ENCODE measurements around the gene RPS6KA4.

RPS6KA4 gene

DNA sequence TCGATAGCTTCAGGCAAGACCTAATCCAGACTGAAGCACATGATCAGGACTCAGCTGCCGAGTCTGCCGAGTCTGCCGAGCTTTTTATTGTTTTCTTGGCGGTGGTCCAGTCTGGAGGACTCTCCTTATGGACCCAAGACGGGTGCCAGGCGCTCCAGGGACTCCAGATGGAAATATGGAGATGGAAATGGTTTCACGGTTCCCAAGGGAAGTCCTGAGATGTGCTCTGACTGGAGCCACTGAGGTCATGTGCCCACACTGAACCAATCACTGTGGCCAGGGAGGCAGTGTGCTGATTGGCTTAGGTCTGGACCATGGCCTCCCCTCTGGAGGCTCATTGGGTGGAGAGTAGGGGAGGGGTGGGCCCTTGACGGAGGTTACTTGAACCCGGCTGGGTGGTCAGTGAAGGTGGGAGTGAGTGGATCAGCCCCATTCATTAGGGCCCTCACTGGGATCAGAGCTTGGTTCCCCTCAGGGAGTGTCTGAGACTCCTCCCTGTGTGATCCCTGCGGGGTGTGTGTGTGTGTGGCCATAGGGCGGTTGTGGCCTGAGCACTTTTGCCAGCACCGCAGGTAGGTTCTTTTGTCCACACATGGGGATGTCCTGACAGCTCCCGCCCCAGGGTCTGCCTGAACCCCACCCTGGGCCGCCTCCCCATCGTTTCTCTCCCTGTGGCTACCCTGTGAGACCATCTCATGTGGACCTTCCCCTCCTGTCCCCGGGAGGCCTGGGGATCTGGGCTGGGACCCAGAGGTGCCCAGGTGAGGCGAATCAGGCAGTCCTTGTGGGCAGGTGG lies 14.0 kb downstream of the RPS6KA4 start:
- in situ Hi-C loops (cut with MboI; ENCODE audit: low sequenced_read_pairs), result no loop called here

DNA sequence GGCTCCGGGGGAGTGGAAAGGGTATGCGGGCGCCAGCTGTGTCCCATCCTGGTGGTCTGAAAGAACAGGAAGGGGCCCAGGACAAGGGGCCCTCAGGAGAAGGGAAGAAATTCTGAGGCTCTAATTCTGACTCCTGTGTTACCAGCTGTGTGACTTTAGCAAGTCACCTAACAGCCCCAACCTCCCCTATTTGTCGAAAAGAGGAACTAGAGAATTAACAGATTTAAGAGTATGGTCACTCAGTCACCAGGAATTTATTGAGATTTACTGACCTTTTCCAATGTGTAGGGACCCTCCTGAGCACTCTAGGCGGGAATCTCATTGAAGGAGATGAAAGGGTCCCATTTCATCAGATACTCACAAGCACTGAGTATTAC lies 14.6 kb downstream of the RPS6KA4 start:
- Histone ChIP-seq H3K27me3 (ENCODE audit: low read depth) (no peaks in the 10 kb centered on the region), H3K36me3 (replicated peaks) (no peaks in the 10 kb centered on the region), H3K9me3 (no peaks in the 10 kb centered on the region), H3K4me3 (peak overlapping the region; percentile 14), H3K4me1 (no peaks in the 10 kb centered on the region)
- no peak for DNase-seq (ENCODE audit: low spot score in 2 of 2)
- in situ Hi-C loops (cut with MboI; ENCODE audit: low sequenced_read_pairs), result no loop called here

More for the DNA sequence above, 14.0 kb downstream of the RPS6KA4 start:
- Histone ChIP-seq H3K36me3 (replicated peaks) (no peaks in the 10 kb centered on the region; the same call in 1 of the 2 replicates), H3K9me3 (no peaks in the 10 kb centered on the region), H3K4me1 (no peaks in the 10 kb centered on the region), H3K27me3 (ENCODE audit: low read depth) (no peaks in the 10 kb centered on the region), H3K4me3 (peak overlapping the region; percentile 14)
- peak; percentile 32 to 78 for DNase-seq (ENCODE audit: low spot score in 2 of 2)

DNA sequence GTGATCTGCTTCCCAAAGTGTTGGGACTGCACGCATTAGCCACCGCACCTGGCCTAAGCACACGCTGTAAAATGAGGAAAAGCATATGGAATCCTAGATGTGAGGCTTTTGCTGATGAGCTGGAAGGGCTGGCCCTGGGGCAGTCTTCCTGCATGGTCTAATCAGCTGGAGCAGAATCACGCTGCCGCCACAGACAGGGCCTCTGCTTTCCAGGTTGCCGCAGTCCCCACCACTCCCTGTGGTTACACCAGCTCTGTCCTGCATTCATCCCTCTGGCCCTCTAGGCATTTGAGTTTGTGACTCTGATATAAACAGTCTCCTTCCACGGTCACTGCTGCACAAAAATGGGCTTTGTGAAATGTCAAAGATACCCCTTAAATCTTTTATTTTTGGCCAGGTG lies 17.1 kb downstream of the RPS6KA4 start:
- no peak overlapping the region for H3K4me3 ChIP-seq
- no peaks in the 10 kb centered on the region for H3K9me3 ChIP-seq
- in situ Hi-C loops (cut with MboI; ENCODE audit: low sequenced_read_pairs), result no loop called here
- DNase-seq (ENCODE audit: low spot score in 2 of 2), result no peak
- H3K4me1 ChIP-seq, result no peaks in the 10 kb centered on the region
- H3K36me3 ChIP-seq (replicated peaks), result no peaks in the 10 kb centered on the region
- no peaks in the 10 kb centered on the region for H3K27me3 ChIP-seq (ENCODE audit: low read depth)

DNA sequence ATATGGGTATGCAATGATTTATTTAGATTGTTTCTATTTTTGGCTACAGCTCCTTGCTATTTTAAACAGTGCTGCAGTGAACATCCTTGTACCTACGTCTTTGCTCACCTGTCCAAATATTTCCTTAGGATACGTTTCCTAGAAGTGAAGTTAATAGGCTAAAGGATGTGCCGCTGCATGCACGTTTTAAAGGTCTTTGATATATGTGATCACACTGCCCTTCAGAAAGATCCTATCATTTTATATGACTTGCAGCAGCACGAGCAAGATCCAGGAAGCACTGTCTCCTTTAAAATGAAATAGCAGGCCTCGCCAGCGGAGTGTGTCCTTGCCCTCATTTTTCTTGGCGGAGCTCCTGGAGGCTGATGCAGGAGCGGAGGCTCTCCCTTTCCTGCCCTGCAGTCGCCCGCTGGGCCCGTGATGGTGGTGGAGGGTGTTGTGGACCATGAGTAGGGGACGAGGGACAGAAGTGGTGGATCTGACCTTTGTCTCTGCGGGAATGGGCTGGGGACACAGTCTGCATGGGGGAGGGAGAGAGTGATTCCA lies 19.4 kb downstream of the RPS6KA4 start:
- no peaks in the 10 kb centered on the region for H3K4me1 ChIP-seq
- H3K4me3 ChIP-seq, result no peak overlapping the region
- H3K36me3 ChIP-seq (replicated peaks), result no peaks in the 10 kb centered on the region
- no peaks in the 10 kb centered on the region for H3K9me3 ChIP-seq
- 0 out of 2 replicates have a peak, but pooled peaks cover 2% of the 10 kb centered on the region for H3K27me3 ChIP-seq (ENCODE audit: low read depth)
- DNase-seq (ENCODE audit: low spot score in 2 of 2), result no peak
- in situ Hi-C loops (cut with MboI; ENCODE audit: low sequenced_read_pairs), result no loop called here

DNA sequence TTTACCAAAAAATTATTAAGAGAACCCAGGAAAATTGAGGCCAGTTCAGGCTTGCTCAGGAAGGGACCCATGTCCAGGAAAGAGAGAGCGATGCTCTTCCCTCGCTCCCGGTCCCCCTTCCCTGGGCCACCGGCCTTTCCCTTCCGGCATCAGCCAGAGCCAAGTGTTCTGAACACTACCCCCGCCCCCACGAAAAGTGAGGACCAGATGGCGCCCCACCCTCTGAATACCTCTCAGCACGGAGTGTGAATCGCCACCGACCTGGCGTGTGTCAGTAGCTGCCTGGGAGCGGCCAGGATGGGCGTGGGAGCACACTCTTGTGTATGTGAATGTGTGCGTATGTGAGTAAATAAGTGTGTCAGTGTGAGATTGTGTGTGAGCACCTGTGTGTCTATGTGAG lies 20.2 kb downstream of the RPS6KA4 start:
- no peaks in the 10 kb centered on the region for H3K36me3 ChIP-seq (replicated peaks)
- no peaks in the 10 kb centered on the region for H3K4me1 ChIP-seq
- H3K9me3 ChIP-seq, result no peaks in the 10 kb centered on the region
- 0 out of 2 replicates have a peak, but pooled peaks cover 2% of the 10 kb centered on the region for H3K27me3 ChIP-seq (ENCODE audit: low read depth)
- H3K4me3 ChIP-seq, result no peak overlapping the region
- no peak for DNase-seq (ENCODE audit: low spot score in 2 of 2)
- in situ Hi-C loops (cut with MboI; ENCODE audit: low sequenced_read_pairs), result no loop called here

DNA sequence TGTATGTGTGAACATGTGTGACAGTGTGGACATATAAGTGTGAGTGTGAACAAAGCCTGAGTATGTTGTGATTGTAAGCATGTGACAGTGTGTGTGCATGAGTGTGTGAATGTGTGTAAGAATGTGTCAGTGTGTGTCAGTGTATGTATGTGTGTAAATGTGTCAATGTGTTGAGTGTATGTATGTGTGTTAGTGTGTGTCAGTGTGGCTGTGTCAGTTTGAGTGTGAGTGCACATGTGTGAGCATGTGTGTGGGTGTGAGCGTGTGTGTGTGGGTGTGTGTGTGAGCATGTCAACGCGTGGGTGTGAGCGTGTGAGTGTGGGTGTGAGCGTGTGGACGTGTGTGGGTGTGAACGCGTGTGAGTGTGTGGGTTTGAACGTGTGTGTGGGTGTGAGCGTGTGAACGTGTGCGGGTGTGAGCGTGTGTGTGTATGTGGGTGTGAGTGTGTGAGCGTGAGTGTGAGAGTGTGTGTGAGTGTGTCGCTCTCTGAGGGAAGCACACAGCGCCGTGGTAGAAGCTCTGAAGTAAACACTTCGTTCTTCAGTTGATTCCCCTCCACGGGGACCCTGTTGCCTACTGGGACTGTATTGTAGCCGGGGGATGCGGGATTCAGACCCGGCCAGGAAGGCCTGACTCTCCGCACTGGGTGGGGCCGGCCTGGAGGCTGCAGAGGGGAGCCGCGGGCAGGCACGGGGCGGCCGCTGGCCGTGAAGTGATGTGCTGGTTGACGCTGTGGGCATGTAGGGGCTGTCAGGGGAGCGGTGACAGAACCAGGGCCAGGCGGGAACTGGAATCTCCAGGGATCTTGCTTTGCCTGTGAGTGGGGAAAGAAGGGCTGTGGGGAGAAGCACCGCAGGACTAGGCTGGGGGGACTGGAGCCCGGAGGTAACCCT lies 21.1 kb downstream of the RPS6KA4 start:
- Histone ChIP-seq H3K4me1 (no peaks in the 10 kb centered on the region), H3K36me3 (replicated peaks) (no peaks in the 10 kb centered on the region), H3K4me3 (no peak overlapping the region), H3K27me3 (ENCODE audit: low read depth) (0 out of 2 replicates have a peak, but pooled peaks cover 2% of the 10 kb centered on the region), H3K9me3 (no peaks in the 10 kb centered on the region)
- in situ Hi-C loops (cut with MboI; ENCODE audit: low sequenced_read_pairs), result no loop called here
- no peak for DNase-seq (ENCODE audit: low spot score in 2 of 2)

DNA sequence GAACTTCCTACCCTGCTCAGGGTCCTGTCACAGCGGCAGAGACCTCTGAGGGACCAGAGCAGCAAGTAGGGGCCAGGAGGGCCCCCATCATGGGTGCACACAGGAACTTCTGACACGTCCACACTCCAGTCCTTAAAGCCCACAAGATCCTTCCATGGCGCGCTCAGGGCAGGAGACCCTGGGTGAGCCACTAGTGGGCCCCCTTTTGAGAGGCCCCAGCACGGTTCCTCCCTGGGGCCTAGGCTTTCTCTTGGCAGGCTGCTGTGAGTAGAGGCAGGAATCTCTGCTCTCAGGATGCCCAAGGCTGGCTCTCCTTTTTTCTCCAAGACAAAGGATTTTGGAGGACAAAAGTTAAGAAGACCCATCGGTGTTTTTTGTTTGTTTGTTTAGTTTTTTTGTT lies 22.4 kb downstream of the RPS6KA4 start:
- in situ Hi-C loops (cut with MboI; ENCODE audit: low sequenced_read_pairs), result no loop called here
- no peak for DNase-seq (ENCODE audit: low spot score in 2 of 2)
- Histone ChIP-seq H3K4me3 (no peak overlapping the region), H3K27me3 (ENCODE audit: low read depth) (peaks cover 6% of the 10 kb centered on the region; the same call in 1 of the 2 replicates), H3K4me1 (no peaks in the 10 kb centered on the region), H3K9me3 (no peaks in the 10 kb centered on the region), H3K36me3 (replicated peaks) (no peaks in the 10 kb centered on the region)

DNA sequence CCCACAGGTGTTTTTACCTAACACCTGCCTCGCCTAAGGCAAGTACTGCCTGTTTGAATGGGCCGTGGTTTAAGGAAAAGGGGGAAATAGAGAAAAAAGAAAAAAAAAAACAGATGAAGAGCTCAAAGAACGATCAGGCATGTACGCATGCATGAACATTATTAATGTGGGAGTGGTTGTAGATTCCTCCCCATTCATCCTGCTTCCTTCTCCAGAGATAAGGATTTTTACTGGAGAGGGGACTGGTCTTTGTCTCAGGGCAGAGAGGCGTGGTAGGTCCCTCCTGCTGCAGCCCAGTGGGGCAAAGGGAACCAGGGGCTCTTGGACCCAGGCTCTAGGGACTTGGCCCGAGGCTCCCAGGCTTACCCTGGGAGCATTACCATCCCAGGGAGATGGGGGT lies 23.1 kb downstream of the RPS6KA4 start:
- Histone ChIP-seq H3K4me1 (no peaks in the 10 kb centered on the region), H3K9me3 (no peaks in the 10 kb centered on the region), H3K36me3 (replicated peaks) (no peaks in the 10 kb centered on the region), H3K27me3 (ENCODE audit: low read depth) (peaks cover 6% of the 10 kb centered on the region; the same call in 1 of the 2 replicates), H3K4me3 (no peak overlapping the region)
- in situ Hi-C loops (cut with MboI; ENCODE audit: low sequenced_read_pairs), result no loop called here
- DNase-seq (ENCODE audit: low spot score in 2 of 2), result no peak

DNA sequence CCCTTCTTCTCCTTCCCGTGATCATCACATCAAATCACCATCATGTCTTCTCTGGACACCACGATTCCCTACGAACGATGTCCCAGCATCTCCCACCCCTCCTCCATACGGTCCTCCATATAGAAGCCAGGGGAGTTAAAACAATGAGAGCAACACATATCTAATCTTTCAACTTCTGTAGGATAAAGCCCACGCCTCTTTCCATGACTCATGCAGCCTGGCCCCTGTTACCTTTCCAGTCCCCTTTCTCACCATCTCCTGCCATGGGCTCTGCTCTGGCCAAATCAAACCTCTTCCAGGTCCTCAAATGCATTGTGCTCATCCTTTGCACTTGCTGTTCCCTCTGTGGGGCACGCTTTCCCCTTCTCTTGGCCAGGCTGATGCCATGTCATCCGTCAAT lies 23.6 kb downstream of the RPS6KA4 start:
- H3K4me1 ChIP-seq, result no peaks in the 10 kb centered on the region
- in situ Hi-C loops (cut with MboI; ENCODE audit: low sequenced_read_pairs), result no loop called here
- DNase-seq (ENCODE audit: low spot score in 2 of 2), result no peak
- H3K27me3 ChIP-seq (ENCODE audit: low read depth), result peaks cover 6% of the 10 kb centered on the region; the same call in 1 of the 2 replicates
- no peak overlapping the region for H3K4me3 ChIP-seq
- H3K9me3 ChIP-seq, result no peaks in the 10 kb centered on the region
- H3K36me3 ChIP-seq (replicated peaks), result no peaks in the 10 kb centered on the region

DNA sequence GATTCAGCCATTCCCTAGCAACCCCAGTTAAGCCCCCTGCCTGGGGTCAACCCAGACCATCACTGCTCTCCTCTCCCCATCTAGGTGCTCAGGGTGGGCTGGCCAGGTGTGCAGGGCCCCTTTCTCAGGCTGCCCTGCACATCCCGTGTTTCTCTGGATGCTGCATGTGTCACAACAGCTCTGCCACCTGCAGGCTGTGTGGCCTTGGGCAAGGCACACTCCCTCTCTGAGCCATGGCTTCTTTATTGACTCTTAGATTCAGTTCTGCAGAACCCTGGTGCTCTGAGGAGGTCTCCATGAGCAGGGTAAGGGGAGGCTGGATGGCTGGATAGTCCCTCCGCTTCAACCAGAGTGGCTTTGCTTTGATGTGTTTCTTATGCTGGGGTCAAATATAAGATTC lies 24.6 kb downstream of the RPS6KA4 start:
- Histone ChIP-seq H3K27me3 (ENCODE audit: low read depth) (peaks cover 6% of the 10 kb centered on the region; the same call in 1 of the 2 replicates), H3K4me3 (no peak overlapping the region), H3K4me1 (no peaks in the 10 kb centered on the region), H3K36me3 (replicated peaks) (no peaks in the 10 kb centered on the region), H3K9me3 (no peaks in the 10 kb centered on the region)
- in situ Hi-C loops (cut with MboI; ENCODE audit: low sequenced_read_pairs), result no loop called here
- no peak for DNase-seq (ENCODE audit: low spot score in 2 of 2)

DNA sequence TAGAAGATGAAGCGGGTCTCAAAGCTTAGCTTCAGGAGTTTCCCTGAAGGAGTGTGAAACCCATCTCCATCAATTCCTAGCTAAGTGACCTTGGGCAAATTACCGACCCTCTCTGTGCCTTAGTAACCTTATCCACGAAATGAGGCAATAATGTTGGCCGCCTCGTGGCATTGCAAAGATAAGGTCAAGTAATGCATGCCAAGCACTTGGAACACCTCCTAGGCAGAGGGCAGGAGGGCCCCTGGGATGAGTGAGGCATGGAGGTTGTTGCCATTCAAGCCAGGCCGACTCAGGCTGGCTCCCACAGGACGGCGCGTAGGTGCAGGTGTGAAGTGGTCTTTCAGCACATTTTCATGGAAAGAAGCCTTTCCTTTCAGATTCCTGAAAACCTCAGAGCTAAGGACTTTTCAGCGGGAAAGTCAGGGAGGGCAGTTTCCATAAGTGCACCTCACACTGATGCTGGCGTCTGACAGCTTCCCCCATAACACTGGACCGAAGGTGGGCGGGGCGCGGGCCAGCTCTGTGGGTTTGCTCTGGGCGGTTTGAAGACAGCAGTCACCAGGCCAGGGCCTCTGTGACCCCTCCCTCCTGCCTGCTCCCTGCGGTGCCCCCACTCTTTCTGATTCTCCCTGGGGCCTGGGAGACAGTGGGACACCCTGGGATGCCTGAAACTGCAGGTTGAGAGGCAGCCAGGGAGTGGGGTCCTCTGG lies 25.2 kb downstream of the RPS6KA4 start:
- no peak for DNase-seq (ENCODE audit: low spot score in 2 of 2)
- no peaks in the 10 kb centered on the region for H3K36me3 ChIP-seq (replicated peaks)
- peaks cover 6% of the 10 kb centered on the region; the same call in 1 of the 2 replicates for H3K27me3 ChIP-seq (ENCODE audit: low read depth)
- no peak overlapping the region for H3K4me3 ChIP-seq
- in situ Hi-C loops (cut with MboI; ENCODE audit: low sequenced_read_pairs), result no loop called here
- no peaks in the 10 kb centered on the region for H3K9me3 ChIP-seq
- no peaks in the 10 kb centered on the region for H3K4me1 ChIP-seq

DNA sequence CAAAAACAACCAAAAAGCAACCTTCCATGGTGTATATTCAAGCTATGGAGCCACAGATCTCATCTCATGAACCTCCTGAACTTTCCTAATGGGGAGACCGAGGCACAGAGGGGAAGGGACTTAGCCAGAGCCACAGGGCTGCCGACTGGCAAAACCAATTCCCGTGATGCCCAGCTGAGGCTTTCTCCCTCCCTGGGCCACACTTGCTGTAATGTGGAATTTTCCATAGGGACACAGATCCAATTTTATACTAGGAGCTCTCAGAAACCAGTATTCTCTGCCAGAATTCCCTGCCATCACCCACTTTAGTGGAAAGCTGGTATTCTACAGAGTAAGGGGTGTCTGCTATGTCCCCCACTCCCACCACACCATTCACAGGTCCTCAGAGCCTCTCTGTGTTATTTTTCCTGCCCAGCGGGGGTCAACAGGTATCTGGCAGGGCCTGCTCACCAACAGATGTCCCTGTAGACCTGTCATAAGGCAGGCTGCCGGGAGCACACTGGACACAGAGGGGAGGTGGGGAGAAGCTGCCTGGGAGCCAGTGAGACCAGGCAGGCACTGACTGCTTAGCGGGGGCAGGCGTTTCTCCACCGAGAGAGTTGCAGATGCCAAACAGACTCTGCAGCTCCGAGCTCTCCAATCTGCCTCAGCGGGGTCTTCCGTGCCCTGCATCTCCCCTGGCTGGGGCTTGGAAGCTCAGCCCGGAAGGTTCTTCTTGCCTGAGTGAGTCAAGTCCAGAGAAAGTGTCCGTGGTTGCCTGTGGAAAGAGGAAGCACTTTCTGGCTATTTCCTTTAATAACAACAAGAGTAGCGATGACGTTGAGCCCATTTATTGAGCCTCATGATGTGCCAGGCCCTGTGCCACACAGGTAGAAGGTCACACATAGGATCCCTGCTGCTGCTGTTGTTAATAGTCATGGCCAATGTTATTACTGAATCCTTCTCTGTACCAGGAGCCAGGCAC lies 26.3 kb downstream of the RPS6KA4 start:
- peaks cover 6% of the 10 kb centered on the region; the same call in 1 of the 2 replicates for H3K27me3 ChIP-seq (ENCODE audit: low read depth)
- in situ Hi-C loops (cut with MboI; ENCODE audit: low sequenced_read_pairs), result no loop called here
- DNase-seq (ENCODE audit: low spot score in 2 of 2), result no peak
- no peak overlapping the region for H3K4me3 ChIP-seq
- H3K36me3 ChIP-seq (replicated peaks), result no peaks in the 10 kb centered on the region
- no peaks in the 10 kb centered on the region for H3K4me1 ChIP-seq
- no peaks in the 10 kb centered on the region for H3K9me3 ChIP-seq

Measured in HAP-1 (cell line).